Endothelial cell of umbilical vein (primary cell): ENCODE data around the gene SH2D3C. TPM values are rescaled to one million over a fixed set of nuclear protein-coding genes. Genes with fewer than 3 reads are reported as not detected.

Experiments
- BruUV-seq: library from RNA; stranded (reverse); fragments of 400-500 nt; replicated peaks from 2 replicates; lab custom pipeline; 2021; lab: Mats Ljungman, UMichigan
- CTCF ChIA-PET: fragments of 300-600, 350-600 bp; sonication (Branson Sonifier 250); formaldehyde crosslinking; loops from one replicate; lab custom pipeline; 2021; ENCODE audit warnings: antibody characterized with exemption, inconsistent platforms; lab: Charles Lee
- POLR2A ChIA-PET: fragments of 300-600, 350-600 bp; sonication (Branson Sonifier 250); formaldehyde crosslinking; loops from one replicate; lab custom pipeline; 2021; ENCODE audit warnings: antibody characterized with exemption, inconsistent platforms; lab: Charles Lee
- DNase-seq: peaks from one replicate; pipeline ENCODE4 v3.0.0-alpha.2; 2011; ENCODE audit warnings: low read depth, low spot score
- FAIRE-seq: peaks from 2 replicates; lab custom pipeline; 2011; peaks lifted over from hg19 to GRCh38; lab: Jason Lieb, UNC
- H2AFZ ChIP-seq: 2 replicates; pipeline ENCODE4 v1.6.0; 2012; ENCODE audit warnings: low read depth, low read length, control low read depth, inconsistent platforms
- H3K27ac ChIP-seq: 2 replicates; pipeline ENCODE4 v1.5.1; 2011; ENCODE audit warnings: low read depth, mild to moderate bottlenecking, control low read depth, low read length, moderate library complexity; ENCODE audit not compliant: insufficient read depth
- H3K27me3 ChIP-seq, 2 experiments: 2 replicates each; pipeline versions ENCODE4 v1.6.0 to v1.6.1; 2011; ENCODE audit warnings: low read length in 2 of 2, mixed read lengths in 1 of 2; ENCODE audit not compliant: control insufficient read depth in 2 of 2, insufficient read depth in 2 of 2
- H3K36me3 ChIP-seq, 2 experiments: 2 replicates in 1 of 2; 3 replicates in 1 of 2; pipeline ENCODE4 v1.5.1; 2011; ENCODE audit warnings: low read length in 2 of 2, mild to moderate bottlenecking in 1 of 2, moderate library complexity in 1 of 2; ENCODE audit not compliant: control insufficient read depth in 2 of 2, insufficient read depth in 2 of 2; ENCODE audit errors: extremely low read depth in 1 of 2
- H3K4me1 ChIP-seq: 3 replicates; pipeline ENCODE4 v1.5.1; 2011; ENCODE audit warnings: mild to moderate bottlenecking, low read length; ENCODE audit not compliant: control insufficient read depth, insufficient read depth; ENCODE audit errors: extremely low read depth
- H3K4me2 ChIP-seq: 2 replicates; pipeline ENCODE4 v1.6.1; 2011; ENCODE audit warnings: low read length, control low read depth, mixed read lengths; ENCODE audit not compliant: insufficient read depth
- H3K4me3 ChIP-seq, 3 experiments: fragments of 200-600 bp in 1 of 3; sonication (generic), shearing (Covaris generic) in 1 of 3; replicated peaks in 1 of 3; 2 replicates each; pipeline ENCODE4 v1.5.1; 2011 to 2016; ENCODE audit warnings: control low read depth in 3 of 3, low read length in 3 of 3, mild to moderate bottlenecking in 2 of 3, inconsistent platforms in 1 of 3, low read depth in 1 of 3, moderate library complexity in 1 of 3; ENCODE audit not compliant: insufficient read depth in 1 of 3
- H3K79me2 ChIP-seq: 2 replicates; pipeline ENCODE4 v1.6.0; 2012; ENCODE audit warnings: low read length, inconsistent platforms; ENCODE audit not compliant: control insufficient read depth, insufficient read depth
- H3K9ac ChIP-seq: replicated peaks from 2 replicates; pipeline ENCODE3; 2011; ENCODE audit warnings: low read length, control low read depth; ENCODE audit not compliant: insufficient read depth; ENCODE audit errors: extremely low read depth
- H3K9me1 ChIP-seq: replicated peaks from 3 replicates; pipeline ENCODE4 v1.6.0; 2011; ENCODE audit warnings: mild to moderate bottlenecking, low read length; ENCODE audit not compliant: control insufficient read depth, insufficient read depth; ENCODE audit errors: extremely low read depth
- H3K9me3 ChIP-seq: replicated peaks from 2 replicates; pipeline ENCODE4 v1.5.1; 2012; ENCODE audit warnings: low read length, inconsistent platforms; ENCODE audit not compliant: control insufficient read depth, insufficient read depth
- H4K20me1 ChIP-seq: replicated peaks from 2 replicates; pipeline ENCODE3; 2011; ENCODE audit warnings: mild to moderate bottlenecking, low read length; ENCODE audit not compliant: control insufficient read depth, insufficient read depth; ENCODE audit errors: extremely low read depth
- EZH2 ChIP-seq: IDR thresholded peaks from 2 replicates; pipeline ENCODE4 v1.6.1; 2012; ENCODE audit warnings: borderline replicate concordance, low read depth, mild to moderate bottlenecking, moderate library complexity, low read length, inconsistent platforms; ENCODE audit not compliant: severe bottlenecking
- FOS ChIP-seq: IDR thresholded peaks from 2 replicates; pipeline ENCODE4 v1.6.1; 2011; ENCODE audit warnings: mild to moderate bottlenecking, low read length, moderate library complexity, borderline replicate concordance; ENCODE audit not compliant: insufficient read depth
- GATA2 ChIP-seq: IDR thresholded peaks from 2 replicates; pipeline ENCODE4 v1.7.0; 2011; ENCODE audit warnings: low read depth, mild to moderate bottlenecking, moderate library complexity, mixed read lengths, low read length; ENCODE audit not compliant: insufficient read length, insufficient read depth
- JUN ChIP-seq: IDR thresholded peaks from 2 replicates; pipeline ENCODE4 v1.6.1; 2011; ENCODE audit warnings: borderline replicate concordance, low read depth; ENCODE audit not compliant: insufficient read length, insufficient read depth
- MYC ChIP-seq: IDR thresholded peaks from one replicate; pipeline ENCODE4 v1.6.1; 2011; ENCODE audit warnings: mild to moderate bottlenecking, low read depth, low read length
- POLR2A ChIP-seq: IDR thresholded peaks from 2 replicates; pipeline ENCODE4 v1.6.1; 2012; ENCODE audit warnings: low read depth, mild to moderate bottlenecking, control low read depth, low read length
- POLR2AphosphoS5 ChIP-seq: IDR thresholded peaks from 2 replicates; pipeline ENCODE4 v1.6.1; 2012; ENCODE audit warnings: low read depth, mild to moderate bottlenecking, control low read depth, low read length, moderate library complexity; ENCODE audit not compliant: insufficient read depth
- dilution Hi-C: fragments of 300-500 bp; cut with MboI; formaldehyde crosslinking; loops from one replicate; pipeline ENCODE4 v1.15.0; 2019; ENCODE audit warnings: low sequenced_read_pairs; ENCODE audit not compliant: extremely low pct_ligation_motif_present
- intact Hi-C: fragments of 100-400 bp; cut with micrococcal nuclease; formaldehyde crosslinking; loops from one replicate; pipeline ENCODE4 v1.10.0; 2022
- polyA plus RNA-seq, 4 experiments: library from polyadenylated mRNA; depleted of rRNA in 3 of 4; stranded (reverse) in 3 of 4; unstranded in 1 of 4; fragments of >200 nt; gene quantifications; 2 replicates each; pipeline versions ENCODE4 v1.2.1 to v1.2.3, GENCODE V29; 2011 to 2012; ENCODE audit warnings: missing spikeins in 1 of 4
- total RNA-seq: library from RNA; stranded (reverse); gene quantifications from 2 replicates; pipeline ENCODE4 v1.2.3, GENCODE V29; 2021
- TF ChIP-seq, protein P1 (sequence below), 2 donors: IDR thresholded peaks; 1 replicate in 1 of 2; 2 replicates in 1 of 2; pipeline ENCODE4 v1.5.1; 2011; ENCODE audit warnings: low read length in 2 of 2, mild to moderate bottlenecking in 2 of 2, moderate library complexity in 2 of 2, control low read depth in 1 of 2, inconsistent platforms in 1 of 2, low read depth in 1 of 2; ENCODE audit not compliant: insufficient read depth in 1 of 2; ENCODE audit errors: extremely low read depth in 1 of 2

Gene SH2D3C
- total and polyA plus RNA-seq, 2 donors (not counting 3 experiments of a cell fraction or from before 2014, with no cell fraction given): 95.0 to 173 TPM

DNA sequence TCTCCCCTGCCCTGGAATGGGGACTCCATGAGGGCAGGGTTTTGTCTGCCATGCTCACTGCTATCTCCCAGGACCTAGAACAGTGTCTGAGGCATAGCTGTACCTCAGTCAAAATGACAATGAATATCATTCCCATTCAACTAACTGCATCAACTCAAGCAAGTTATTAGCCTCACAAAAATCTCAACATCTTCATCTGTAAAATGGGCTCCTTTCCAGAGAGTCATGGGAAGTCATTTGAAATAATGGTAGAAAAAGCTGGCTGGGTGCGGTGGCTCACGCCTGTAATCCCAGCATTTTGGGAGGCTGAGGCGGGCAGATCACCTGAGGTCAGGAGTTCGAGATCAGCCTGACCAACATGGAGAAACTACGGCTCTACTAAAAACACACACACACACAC is 9.4 kb downstream of the SH2D3C start:
- dilution Hi-C loops: no loop called here
- peak overlapping the region; percentile 32 for H3K4me2 ChIP-seq
- H3K9ac ChIP-seq: peak overlapping the region; percentile 91
- H3K9me3 ChIP-seq: no peaks in the 10 kb centered on the region
- peaks cover 54% of the 10 kb centered on the region for H3K79me2 ChIP-seq
- H4K20me1 ChIP-seq: no peaks in the 10 kb centered on the region
- no peaks in the 10 kb centered on the region for H3K9me1 ChIP-seq
- peaks cover 56% of the 10 kb centered on the region for H3K4me1 ChIP-seq
- intact Hi-C loops: no loop called here
- no peak overlapping the region for H2AFZ ChIP-seq
- CTCF ChIA-PET: interaction anchor here (1.2 to 11.3 kb wide), 5 partner anchors 13 to 84 kb away, joined by 3 to 167 read pairs (median 7); partner anchors contain the start of genes CDK9, SH2D3C and TOR2A
- no peak for DNase-seq
- TSS peak; percentile 15 for BruUV-seq
- H3K36me3 ChIP-seq: peaks cover 9 to 12% of the 10 kb centered on the region in 2 experiments
- no peaks in the 10 kb centered on the region for H3K27me3 ChIP-seq
- no peak for FAIRE-seq
- POLR2A ChIA-PET: interaction anchor here (1.2 to 2.4 kb wide), 3 partner anchors 13 to 16 kb away, joined by 5 to 24 read pairs (median 8); partner anchors contain the start of gene CDK9
- H3K4me3 ChIP-seq: peak overlapping the region in 2 of 3 experiments; percentile 26 to 65
- no peak for TF ChIP-seq JUN
- no peak for TF ChIP-seq EZH2
- no peak for TF ChIP-seq FOS
- TF ChIP-seq POLR2AphosphoS5: no peak
- no peak for TF ChIP-seq MYC
- TF ChIP-seq GATA2: no peak
- TF ChIP-seq, protein P1, sequence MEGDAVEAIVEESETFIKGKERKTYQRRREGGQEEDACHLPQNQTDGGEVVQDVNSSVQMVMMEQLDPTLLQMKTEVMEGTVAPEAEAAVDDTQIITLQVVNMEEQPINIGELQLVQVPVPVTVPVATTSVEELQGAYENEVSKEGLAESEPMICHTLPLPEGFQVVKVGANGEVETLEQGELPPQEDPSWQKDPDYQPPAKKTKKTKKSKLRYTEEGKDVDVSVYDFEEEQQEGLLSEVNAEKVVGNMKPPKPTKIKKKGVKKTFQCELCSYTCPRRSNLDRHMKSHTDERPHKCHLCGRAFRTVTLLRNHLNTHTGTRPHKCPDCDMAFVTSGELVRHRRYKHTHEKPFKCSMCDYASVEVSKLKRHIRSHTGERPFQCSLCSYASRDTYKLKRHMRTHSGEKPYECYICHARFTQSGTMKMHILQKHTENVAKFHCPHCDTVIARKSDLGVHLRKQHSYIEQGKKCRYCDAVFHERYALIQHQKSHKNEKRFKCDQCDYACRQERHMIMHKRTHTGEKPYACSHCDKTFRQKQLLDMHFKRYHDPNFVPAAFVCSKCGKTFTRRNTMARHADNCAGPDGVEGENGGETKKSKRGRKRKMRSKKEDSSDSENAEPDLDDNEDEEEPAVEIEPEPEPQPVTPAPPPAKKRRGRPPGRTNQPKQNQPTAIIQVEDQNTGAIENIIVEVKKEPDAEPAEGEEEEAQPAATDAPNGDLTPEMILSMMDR (IDR thresholded peaks at IDR 0.05; ENCODE audit: extremely low read depth in 1 of 2, insufficient read depth in 1 of 2, low read depth in 1 of 2, low read length in 2 of 2): no peak
- TF ChIP-seq POLR2A: no peak
- peak overlapping the region; percentile 96 for H3K27ac ChIP-seq
